ENCODE results near the gene LRCH3.
"Not testable (repeated sequence)": the region's sequence is repeated elsewhere in the genome, so short reads cannot be mapped to it uniquely, and the experiment has no call there.

Gene LRCH3

GRCh38 chr3:197837282-197837681 is 46.2 kb downstream of the LRCH3 start:
- no peak for DNase-seq

GRCh38 chr3:197841789-197842188 is 50.7 kb downstream of the LRCH3 start:
- DNase-seq: no peak

- no peak for DNase-seq
These were observed 55.4 kb downstream of the LRCH3 start for GRCh38 chr3:197846491-197846890.

GRCh38 chr3:197847866-197848401 is 56.9 kb downstream of the LRCH3 start:
- DNase-seq: no peak

- no peak for DNase-seq
These were observed 63.7 kb downstream of the LRCH3 start for GRCh38 chr3:197854596-197855343.

GRCh38 chr3:197855571-197855970 is 64.5 kb downstream of the LRCH3 start:
- DNase-seq: no peak

- no peak for DNase-seq
These were observed 65.3 kb downstream of the LRCH3 start for GRCh38 chr3:197856199-197856816.

- no peak for DNase-seq
These were observed 67.1 kb downstream of the LRCH3 start for GRCh38 chr3:197858133-197858532.

- no peak for DNase-seq
These were observed 67.5 kb downstream of the LRCH3 start for GRCh38 chr3:197858598-197858997.

- no peak for DNase-seq
These were observed 75.0 kb downstream of the LRCH3 start for GRCh38 chr3:197866035-197866434.

- no peak for DNase-seq
These were observed 82.3 kb downstream of the LRCH3 start for GRCh38 chr3:197873329-197873728.

GRCh38 chr3:197874064-197874463 is 83.0 kb downstream of the LRCH3 start:
- DNase-seq: no peak

- DNase-seq: no peak
These were observed 83.6 kb downstream of the LRCH3 start for GRCh38 chr3:197874653-197875052.

- no peak for DNase-seq
These were observed 86.8 kb downstream of the LRCH3 start for GRCh38 chr3:197877902-197878301.

GRCh38 chr3:197878427-197878826 is 87.4 kb downstream of the LRCH3 start:
- DNase-seq: no peak

- no peak for DNase-seq
These were observed 89.6 kb downstream of the LRCH3 start for GRCh38 chr3:197880491-197881269.

GRCh38 chr3:197881270-197881969 is 90.4 kb downstream of the LRCH3 start:
- no peak for DNase-seq

GRCh38 chr3:197881970-197882338 is 90.9 kb downstream of the LRCH3 start:
- no peak for DNase-seq

GRCh38 chr3:197882586-197882985 is 91.5 kb downstream of the LRCH3 start:
- DNase-seq: no peak

- no peak for DNase-seq
These were observed 92.5 kb downstream of the LRCH3 start for GRCh38 chr3:197883541-197883940.

GRCh38 chr3:197884330-197884729 is 93.3 kb downstream of the LRCH3 start:
- DNase-seq: not testable (repeated sequence)

- not testable (repeated sequence) for DNase-seq
These were observed 95.0 kb downstream of the LRCH3 start for GRCh38 chr3:197886052-197886451.

Data from NCI-H1092 (cell line).